ENCODE measurements around the gene NOVA1. TPM values are rescaled to one million over a fixed set of nuclear protein-coding genes. Genes with fewer than 3 reads are reported as not detected.

Gene NOVA1
- total RNA-seq, 4 donors from 2014 or later: 0.91 to 1.9 (median 1.1) TPM; not detected in 1

DNA sequence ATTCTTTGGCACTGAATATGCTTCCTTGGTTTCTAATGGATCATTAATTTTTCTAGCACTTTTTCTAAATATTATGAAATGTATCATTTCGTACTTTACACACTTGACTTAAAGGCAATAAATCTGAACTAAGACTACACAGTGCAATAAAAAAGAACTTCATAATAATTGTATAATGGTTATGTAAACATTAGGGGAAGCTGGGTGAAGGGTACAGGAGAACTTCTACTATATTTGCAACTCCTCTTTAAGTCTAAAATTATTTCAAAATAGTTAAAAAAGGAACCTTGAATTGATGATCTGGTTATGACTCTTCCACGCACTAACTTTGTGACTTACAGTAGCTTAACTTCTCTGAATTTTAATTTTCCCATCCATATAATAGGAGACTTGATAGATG is 5.1 kb upstream of the NOVA1 start:
- no peak for DNase-seq
- 55 to 80% methylated on average over 2 of the region's 2 CpGs for WGBS, 2 donors
- Histone ChIP-seq H3K36me3 (no peaks in the 10 kb centered on the region), H3K4me1 (peaks cover 0 to 12% (median 0%) of the 10 kb centered on the region in 3 donors), H3K9me3 (no peaks in the 10 kb centered on the region), H3K27ac (no peak overlapping the region), H3K4me3 (no peak overlapping the region), H3K27me3 (peaks cover 0 to 17% (median 0%) of the 10 kb centered on the region in 4 donors)
- intact Hi-C loops (cut with DNase I): no loop called here
- TF ChIP-seq, protein P1, sequence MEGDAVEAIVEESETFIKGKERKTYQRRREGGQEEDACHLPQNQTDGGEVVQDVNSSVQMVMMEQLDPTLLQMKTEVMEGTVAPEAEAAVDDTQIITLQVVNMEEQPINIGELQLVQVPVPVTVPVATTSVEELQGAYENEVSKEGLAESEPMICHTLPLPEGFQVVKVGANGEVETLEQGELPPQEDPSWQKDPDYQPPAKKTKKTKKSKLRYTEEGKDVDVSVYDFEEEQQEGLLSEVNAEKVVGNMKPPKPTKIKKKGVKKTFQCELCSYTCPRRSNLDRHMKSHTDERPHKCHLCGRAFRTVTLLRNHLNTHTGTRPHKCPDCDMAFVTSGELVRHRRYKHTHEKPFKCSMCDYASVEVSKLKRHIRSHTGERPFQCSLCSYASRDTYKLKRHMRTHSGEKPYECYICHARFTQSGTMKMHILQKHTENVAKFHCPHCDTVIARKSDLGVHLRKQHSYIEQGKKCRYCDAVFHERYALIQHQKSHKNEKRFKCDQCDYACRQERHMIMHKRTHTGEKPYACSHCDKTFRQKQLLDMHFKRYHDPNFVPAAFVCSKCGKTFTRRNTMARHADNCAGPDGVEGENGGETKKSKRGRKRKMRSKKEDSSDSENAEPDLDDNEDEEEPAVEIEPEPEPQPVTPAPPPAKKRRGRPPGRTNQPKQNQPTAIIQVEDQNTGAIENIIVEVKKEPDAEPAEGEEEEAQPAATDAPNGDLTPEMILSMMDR (IDR thresholded peaks at IDR 0.05): no peak
- no peak for TF ChIP-seq POLR2A (IDR thresholded peaks at IDR 0.05)

DNA sequence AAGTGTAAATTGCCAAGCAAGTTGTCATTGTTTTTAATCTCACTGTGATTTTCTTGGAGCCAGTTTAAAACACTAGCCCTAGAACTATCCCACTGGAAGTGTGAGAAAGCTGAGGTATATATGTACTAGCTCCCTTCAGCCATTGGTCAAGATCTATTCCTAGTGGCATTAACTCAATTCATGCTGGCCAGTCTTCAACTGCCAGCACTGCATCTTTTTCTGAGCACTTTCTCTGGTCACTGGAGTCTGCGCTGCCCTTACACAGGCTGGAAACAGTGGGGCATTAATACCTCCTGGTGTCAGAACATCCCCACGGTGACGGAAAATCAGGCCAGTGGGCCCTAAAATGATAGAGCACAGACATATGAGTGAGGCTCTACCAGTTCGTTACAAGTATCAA is 4.0 kb upstream of the NOVA1 start:
- Histone ChIP-seq H3K27me3 (peaks cover 0 to 23% (median 0%) of the 10 kb centered on the region in 4 donors), H3K4me1 (peaks cover 0 to 21% (median 0%) of the 10 kb centered on the region in 3 donors), H3K4me3 (no peak overlapping the region), H3K36me3 (no peaks in the 10 kb centered on the region), H3K27ac (no peak overlapping the region), H3K9me3 (no peaks in the 10 kb centered on the region)
- intact Hi-C loops (cut with DNase I): no loop called here
- 55 to 70% methylated on average over 4 of the region's 4 CpGs for WGBS, 2 donors
- DNase-seq: no peak
- TF ChIP-seq, protein P1 (IDR thresholded peaks at IDR 0.05): no peak

DNA sequence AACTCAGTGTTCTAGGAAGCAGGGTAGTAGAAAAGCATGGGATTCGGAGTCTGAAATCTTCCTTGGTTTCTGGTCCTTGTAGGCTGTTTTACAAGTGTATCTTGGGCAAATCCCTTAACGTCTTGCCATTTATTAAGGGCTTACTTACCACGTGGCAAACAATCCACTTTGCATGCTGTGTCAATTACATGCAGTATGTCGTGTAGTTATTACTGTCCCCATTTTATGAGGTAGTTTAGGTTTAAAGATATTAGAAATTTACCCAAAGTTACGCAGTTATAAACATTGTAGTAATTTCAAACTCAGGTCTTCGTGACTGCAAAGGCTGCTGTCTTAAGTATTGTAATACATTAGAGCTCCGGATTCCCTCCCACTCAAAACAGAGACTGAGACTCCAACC is 1.5 kb upstream of the NOVA1 start:
- Histone ChIP-seq H3K27ac (peak overlapping the region in 1 of 4 donors; percentile 82), H3K4me1 (peaks cover 0 to 33% (median 0%) of the 10 kb centered on the region in 3 donors), H3K27me3 (peaks cover 0 to 35% (median 0%) of the 10 kb centered on the region in 4 donors), H3K36me3 (no peaks in the 10 kb centered on the region), H3K9me3 (no peaks in the 10 kb centered on the region), H3K4me3 (peak overlapping the region in 2 of 4 donors; percentile 53 to 79)
- intact Hi-C loops (cut with DNase I): no loop called here
- 52 to 63% methylated on average over 7 of the region's 7 CpGs for WGBS, 2 donors
- DNase-seq: no peak
- TF ChIP-seq, protein P1 (IDR thresholded peaks at IDR 0.05): no peak
- TF ChIP-seq POLR2A (IDR thresholded peaks at IDR 0.05): no peak

DNA sequence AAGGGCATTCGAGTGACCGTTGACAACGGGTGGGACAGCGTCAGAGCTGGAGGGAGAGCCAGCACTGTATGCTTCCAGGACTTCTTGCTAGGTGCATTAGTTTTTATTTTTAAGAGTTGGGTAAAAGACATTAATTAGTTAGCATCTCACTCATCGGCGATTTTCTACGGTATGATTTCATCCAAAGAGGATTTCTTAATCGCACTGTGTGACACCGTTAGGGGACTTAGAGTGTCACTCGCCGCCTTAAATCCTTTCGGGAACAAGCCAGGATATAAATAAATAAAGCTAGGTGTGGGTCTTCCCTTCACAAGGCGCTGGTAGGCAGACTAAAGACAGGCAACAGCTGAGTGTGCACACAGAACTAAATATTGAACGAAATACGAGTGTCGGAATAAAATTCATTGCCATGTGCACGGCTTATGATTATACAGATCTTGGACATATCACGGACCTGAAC is 869 bp upstream of the NOVA1 start:
- no peak for TF ChIP-seq POLR2A (IDR thresholded peaks at IDR 0.05)
- TF ChIP-seq, protein P1 (IDR thresholded peaks at IDR 0.05): no peak
- Histone ChIP-seq H3K36me3 (no peaks in the 10 kb centered on the region), H3K27ac (peak overlapping the region in 3 of 4 donors; percentile 82 to 91 (median 87)), H3K9me3 (no peaks in the 10 kb centered on the region), H3K4me1 (peaks cover 0 to 33% (median 0%) of the 10 kb centered on the region in 3 donors), H3K27me3 (peaks cover 0 to 35% (median 0%) of the 10 kb centered on the region in 4 donors), H3K4me3 (peak overlapping the region; percentile 50 to 79 (median 60))
- DNase-seq: no peak
- 6 to 14% methylated on average over 18 of the region's 18 CpGs for WGBS, 2 donors
- intact Hi-C loops (cut with DNase I): no loop called here

DNA sequence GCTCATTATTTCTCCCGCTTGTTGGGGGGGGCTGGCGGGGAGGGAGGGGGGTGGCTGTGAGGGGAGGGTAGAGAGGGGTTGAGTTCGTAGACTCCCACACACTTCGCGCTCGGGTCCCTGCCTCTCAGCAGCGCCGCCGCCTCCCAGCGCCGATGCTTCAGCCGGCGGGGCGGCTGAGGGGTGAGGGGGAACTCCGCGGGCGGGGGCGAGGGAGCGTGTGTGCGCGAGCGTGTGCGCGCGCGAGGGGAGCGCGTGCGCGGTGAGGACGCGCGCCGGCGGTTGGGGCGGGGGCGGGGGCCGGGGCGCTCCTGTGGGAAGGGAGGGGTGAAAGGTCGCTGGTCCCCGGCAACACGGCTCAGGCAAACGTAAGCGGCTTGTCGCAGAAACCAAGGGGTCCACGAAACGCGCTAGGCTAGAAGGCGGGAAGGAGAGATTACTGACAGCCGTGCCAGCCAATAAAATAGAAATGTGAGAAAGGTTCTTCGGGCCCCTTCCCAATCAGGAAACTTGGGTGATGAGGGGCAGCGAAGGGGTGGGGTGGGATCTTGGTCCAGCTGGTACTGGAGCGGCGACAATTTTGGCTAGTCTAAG is 343 bp upstream of the NOVA1 start:
- no peaks in the 10 kb centered on the region for H3K36me3 ChIP-seq
- DNase-seq: no peak
- intact Hi-C loops (cut with DNase I): no loop called here
- peak overlapping the region; percentile 63 to 91 (median 84) for H3K27ac ChIP-seq
- 0 to 2% methylated on average over 12 to 20 of the region's 54 CpGs for WGBS, 2 donors
- H3K4me1 ChIP-seq: peaks cover 0 to 33% (median 0%) of the 10 kb centered on the region in 3 donors
- TF ChIP-seq POLR2A (IDR thresholded peaks at IDR 0.05): peak in 1 of 4 donors; percentile 17
- TF ChIP-seq, protein P1 (IDR thresholded peaks at IDR 0.05): no peak
- no peaks in the 10 kb centered on the region for H3K9me3 ChIP-seq
- peak overlapping the region; percentile 50 to 79 (median 60) for H3K4me3 ChIP-seq
- H3K27me3 ChIP-seq: peaks cover 0 to 35% (median 0%) of the 10 kb centered on the region in 4 donors

All from esophagus squamous epithelium (tissue), 5 donors.